ENCODE results near the gene XAGE2. TPM values are rescaled to one million over a fixed set of nuclear protein-coding genes. Genes with fewer than 3 reads are reported as not detected.

Gene XAGE2

DNA sequence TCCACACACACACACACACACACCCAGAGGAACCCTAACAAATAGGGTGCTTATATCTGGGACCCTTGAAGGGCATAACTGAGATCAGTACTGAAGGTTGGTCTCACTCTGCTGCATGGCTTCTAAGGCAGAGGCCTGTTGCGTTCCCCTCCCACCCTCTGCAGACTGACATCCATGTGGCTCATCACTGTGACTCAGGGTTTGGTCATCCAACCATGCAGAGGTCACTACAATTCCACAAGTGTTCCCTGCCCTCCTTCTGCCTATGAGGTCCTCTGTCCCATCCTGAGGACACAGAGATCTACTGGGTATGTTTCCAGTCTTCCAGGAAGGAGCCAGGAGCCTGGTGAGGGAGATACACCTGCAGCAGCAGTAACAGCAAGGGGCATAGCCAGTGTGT, 55.8 kb downstream of the XAGE2 start:
- H2BK15ac ChIP-seq (ENCODE audit: low read depth, poor library complexity, severe bottlenecking): no peak overlapping the region
- H2BK5ac ChIP-seq (ENCODE audit: low read depth, low read length, poor library complexity, severe bottlenecking): no peak overlapping the region
- no peak overlapping the region for H3K4ac ChIP-seq (ENCODE audit: low read depth in 1 of 2, low read length in 2 of 2)
- no peaks in the 10 kb centered on the region for H3K79me1 ChIP-seq (replicated peaks; ENCODE audit: low read length, poor library complexity, severe bottlenecking)
- no peaks in the 10 kb centered on the region for H3K36me3 ChIP-seq (ENCODE audit: control insufficient read depth in 1 of 2, insufficient read depth in 2 of 2, low read depth in 1 of 2, low read length in 2 of 2)
- no peak overlapping the region for H3K23ac ChIP-seq (ENCODE audit: low read length in 2 of 2)
- no peak overlapping the region for H3K18ac ChIP-seq (ENCODE audit: low read depth in 1 of 2, low read length in 2 of 2)
- H3K4me1 ChIP-seq (ENCODE audit: control insufficient read depth, insufficient read depth, low read depth, low read length): no peaks in the 10 kb centered on the region
- peaks cover 0 to 27% of the 10 kb centered on the region in 2 experiments for H3K27me3 ChIP-seq (ENCODE audit: control insufficient read depth in 1 of 2, insufficient read depth in 1 of 2, low read length in 2 of 2)
- 71% methylated on average over 1 of the region's 1 CpG for WGBS
- no peak for DNase-seq
- no peak overlapping the region for H4K91ac ChIP-seq (ENCODE audit: low read length)
- no peak overlapping the region for H3K9ac ChIP-seq (ENCODE audit: low read length)
- H2BK12ac ChIP-seq (ENCODE audit: low read length in 2 of 2): no peak overlapping the region
- no peak overlapping the region for H3K4me3 ChIP-seq (ENCODE audit: insufficient read depth in 1 of 2, low read depth in 1 of 2, low read length in 2 of 2)
- no peak overlapping the region for H3K27ac ChIP-seq (ENCODE audit: low read length, poor library complexity, severe bottlenecking)
- no peak overlapping the region for H4K8ac ChIP-seq (ENCODE audit: low read length)
- H2BK120ac ChIP-seq (ENCODE audit: low read depth, low read length): no peak overlapping the region
- H2AK5ac ChIP-seq (ENCODE audit: low read length, severe bottlenecking): no peak overlapping the region
- no peaks in the 10 kb centered on the region for H3K9me3 ChIP-seq (ENCODE audit: control insufficient read depth, low read length)
- no peak overlapping the region for H3K4me2 ChIP-seq (ENCODE audit: low read length, poor library complexity, severe bottlenecking)
- H2AFZ ChIP-seq (ENCODE audit: low read depth, low read length): no peak overlapping the region
- H3K14ac ChIP-seq (ENCODE audit: low read length in 2 of 2): no peak overlapping the region

Small RNAs within 50 kb of the gene (small RNA-seq; reads per million reads assigned to genes)
- not detected for gene MIR8088 (ENCODE audit: low read depth)

Data from mesenchymal stem cell (in vitro differentiated cells and primary cell).